Cerebellar nuclear complex (tissue), 1 donor: ENCODE results near the gene NAA40.
"Not testable (repeated sequence)": the region's sequence is repeated elsewhere in the genome, so short reads cannot be mapped to it uniquely, and the experiment has no call there.

Source experiments
- DNase-seq, 2 experiments: peaks; one replicate each; lab custom pipeline; 2025; lab: John Stamatoyannopoulos, UW

NAA40 gene

GRCh38 chr11:63939397-63939891, 642 bp downstream of the NAA40 start:
- no peak for DNase-seq

- no peak for DNase-seq
Measured at GRCh38 chr11:63940786-63941185, 2.0 kb downstream of the NAA40 start.

DNA sequence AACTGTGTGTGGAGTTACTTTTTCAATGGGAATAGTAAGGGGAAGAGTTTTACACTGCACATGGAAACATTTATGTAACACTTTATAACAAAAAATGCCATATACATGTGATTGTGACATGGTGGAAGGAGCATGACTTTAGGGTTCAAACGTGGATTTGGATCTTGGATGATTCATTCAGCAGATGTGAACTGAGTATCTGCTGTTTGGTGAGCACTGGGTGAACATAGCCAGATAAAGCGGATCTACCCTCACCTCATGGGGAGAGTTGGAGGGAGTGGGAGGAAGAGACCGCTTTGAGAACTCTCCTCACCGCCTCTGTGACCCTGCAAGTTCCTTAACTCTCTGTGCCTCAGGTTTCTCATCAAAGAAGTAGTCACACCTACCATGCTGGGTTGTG, 3.1 kb downstream of the NAA40 start:
- no peak for DNase-seq

GRCh38 chr11:63942803-63943202, 4.0 kb downstream of the NAA40 start:
- DNase-seq = no peak

DNA sequence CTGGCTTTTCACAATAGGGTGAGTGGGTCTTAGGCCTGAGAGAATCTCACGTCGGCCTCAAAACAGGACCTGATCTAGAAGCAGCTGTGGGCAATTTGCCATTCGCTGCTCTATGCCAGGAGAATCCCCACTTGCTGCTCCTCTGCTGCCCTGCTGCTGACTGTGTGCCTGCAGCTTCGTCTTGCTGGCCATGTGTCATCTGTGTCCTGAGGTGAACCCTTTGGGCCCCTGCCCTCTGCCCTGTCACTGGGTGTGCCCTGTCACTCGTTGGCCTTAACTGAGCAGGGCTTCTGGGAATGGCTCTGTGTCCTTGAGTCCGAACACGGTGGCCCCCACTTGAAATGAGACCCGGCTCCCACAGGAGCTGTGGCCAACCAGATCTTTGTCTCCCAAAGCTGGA, 6.2 kb downstream of the NAA40 start:
- no peak for DNase-seq

DNA sequence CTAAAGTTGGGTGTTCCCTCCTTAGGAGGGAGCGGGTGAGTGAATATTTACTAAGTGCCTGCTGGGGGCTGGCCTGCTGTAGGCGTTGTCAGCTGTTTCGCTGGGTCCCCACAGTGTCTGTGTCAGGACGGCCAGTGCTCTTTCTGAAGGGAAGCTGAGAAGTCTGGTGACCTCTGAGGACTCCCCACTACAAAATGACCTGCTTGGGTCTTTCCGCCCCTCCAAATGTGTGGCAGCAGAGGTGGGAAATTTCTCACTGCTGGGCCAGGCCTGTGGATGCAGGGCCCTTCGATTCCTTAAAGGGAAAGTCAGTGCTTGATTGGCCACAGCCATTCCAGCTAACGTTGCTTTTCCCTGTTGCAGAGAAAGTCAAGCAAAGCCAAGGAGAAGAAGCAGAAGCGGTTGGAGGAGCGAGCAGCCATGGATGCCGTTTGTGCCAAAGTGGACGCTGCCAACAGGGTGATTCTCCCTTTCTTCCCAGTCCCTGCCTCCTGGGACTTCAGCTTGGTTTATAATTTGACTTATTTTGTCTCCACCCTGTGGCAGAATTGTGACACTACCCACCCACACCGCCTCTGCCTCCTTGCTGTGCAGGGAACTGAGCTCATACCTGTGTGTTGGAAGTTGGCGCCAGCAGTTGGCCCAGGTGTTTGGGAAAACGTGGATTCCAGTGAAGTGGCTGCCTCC, 6.8 kb downstream of the NAA40 start:
- DNase-seq = peak in 1 of 2 experiments; percentile 66

DNA sequence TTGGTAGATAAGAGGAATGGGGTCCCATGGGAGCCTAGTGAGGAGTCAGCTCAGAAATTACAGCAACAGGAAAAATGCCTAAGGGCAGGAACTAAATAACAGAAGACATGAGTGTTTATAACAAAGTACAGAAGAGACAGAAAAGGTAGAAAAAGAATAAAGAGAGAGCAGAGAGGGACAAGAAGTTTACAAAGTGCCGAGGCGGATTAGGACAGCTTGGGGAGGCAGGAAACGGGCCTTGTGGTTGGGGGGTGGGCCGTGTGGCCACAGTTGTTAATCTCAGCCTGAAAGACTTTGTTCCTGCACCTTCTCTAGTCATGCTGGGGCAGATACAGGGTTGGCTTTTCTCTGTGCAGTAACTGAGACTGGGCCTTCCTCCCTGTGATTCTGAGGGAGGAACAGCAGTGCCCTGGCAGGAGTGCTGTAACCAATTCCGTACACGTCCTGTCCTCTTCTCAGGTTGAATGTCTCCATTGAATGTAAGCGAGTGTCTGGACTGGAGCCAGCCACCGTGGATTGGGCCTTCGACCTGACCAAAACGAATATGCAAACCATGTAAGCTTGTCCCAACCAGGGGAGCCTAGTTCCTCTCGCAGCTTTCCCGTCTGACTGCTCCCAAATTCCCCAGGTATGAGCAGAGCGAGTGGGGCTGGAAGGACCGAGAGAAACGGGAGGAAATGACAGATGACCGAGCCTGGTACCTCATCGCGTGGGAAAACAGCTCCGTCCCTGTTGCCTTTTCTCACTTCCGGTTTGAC, 13.2 kb downstream of the NAA40 start:
- DNase-seq = no peak

DNA sequence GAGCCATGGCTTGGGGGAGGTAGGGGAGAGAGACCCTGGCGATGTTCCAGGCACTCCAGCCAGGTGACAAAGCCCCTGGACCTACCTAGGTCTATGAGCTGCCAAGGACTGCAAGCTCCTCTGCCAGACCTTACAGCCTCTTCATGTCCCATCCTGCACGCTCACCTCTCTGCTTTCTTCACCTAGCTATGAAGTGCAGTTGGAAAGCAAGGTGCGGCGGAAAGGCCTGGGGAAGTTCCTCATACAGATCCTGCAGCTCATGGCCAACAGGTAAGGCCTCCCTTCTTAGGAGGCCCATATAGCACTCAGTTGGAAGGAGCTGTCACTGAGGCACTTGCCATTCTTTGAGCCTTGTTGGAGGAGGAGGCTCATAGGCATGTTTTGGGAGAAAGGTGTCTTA, 13.8 kb downstream of the NAA40 start:
- DNase-seq = no peak

DNA sequence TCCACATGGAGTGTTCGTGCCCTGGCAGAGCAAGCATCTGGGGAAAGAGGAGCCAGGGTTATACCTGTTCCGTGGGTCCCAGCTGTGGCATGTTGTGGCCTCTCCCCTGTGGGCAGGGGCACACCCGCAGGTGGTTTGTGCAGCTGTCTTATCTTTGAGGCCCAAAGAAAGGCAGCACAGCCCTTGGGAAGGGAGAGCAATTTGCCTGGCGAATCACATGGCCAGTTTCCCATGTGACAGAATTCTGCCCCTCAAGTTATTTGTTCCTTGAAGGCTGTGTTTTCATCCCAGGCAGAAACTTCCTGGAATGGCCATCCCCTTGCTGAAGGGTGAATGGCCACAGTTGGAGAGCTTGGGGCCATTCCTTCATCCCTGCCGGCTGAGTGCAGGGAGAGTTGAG, 19.2 kb downstream of the NAA40 start:
- DNase-seq = no peak

DNA sequence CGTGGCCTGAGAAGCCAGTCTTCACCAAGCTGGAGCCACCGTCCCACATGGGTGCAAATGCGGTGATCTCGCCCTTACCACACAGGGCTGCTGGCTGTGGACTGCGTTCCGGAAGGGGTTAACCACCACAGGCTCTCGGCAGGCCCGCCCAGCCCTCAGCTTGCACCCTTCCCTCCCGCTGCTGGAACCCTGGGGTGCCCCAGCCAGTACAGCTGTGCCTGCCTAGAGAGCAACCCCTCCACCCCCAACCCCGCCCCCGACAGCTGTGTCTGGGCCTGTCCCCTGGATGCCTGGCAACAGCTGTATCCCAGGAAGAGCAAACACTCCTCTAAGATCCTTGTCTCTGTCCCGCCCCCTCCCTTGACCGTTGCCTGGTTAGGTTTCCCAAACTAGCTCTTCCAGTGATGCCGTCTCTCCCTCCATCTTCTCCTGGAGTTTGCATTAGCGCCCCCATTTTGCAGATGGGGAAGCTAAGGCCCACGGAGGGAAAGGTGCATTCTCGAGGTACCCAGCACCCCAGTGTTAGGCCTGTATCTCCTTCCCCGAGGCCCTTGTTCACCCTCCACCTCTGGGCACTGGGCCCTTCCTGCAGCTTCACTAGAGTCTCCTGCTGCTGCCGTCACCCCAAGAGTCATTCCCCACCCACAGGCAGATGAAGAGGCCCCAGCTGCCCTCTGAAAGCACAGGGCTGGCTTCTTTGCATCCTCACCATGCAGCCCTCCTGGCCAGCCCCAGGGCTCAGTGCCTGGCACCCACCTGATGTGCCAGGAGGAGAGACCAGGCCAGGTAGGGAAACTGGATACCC, 23.0 kb downstream of the NAA40 start:
- DNase-seq = no peak

- not testable (repeated sequence) for DNase-seq
Measured at GRCh38 chr11:63963895-63964294, 25.1 kb downstream of the NAA40 start.

DNA sequence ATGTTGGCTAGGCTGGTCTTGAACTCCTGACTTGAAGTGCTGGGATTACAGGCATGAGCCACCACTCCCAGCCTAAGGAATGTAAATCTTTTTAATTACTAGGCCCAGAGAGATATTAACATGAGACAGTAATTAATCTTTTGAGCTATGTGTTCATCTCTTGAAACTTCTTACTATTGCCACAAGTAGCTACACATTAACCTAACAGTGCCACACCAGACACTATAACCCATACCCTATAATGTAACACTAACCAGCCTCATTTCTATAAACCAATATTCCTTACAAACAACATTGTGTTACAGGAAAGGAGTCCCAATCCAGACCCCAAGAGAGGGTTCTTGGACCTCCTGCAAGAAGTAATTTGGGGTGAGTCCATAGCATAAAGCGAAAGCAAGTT, 27.6 kb downstream of the NAA40 start:
- DNase-seq = no peak

DNA sequence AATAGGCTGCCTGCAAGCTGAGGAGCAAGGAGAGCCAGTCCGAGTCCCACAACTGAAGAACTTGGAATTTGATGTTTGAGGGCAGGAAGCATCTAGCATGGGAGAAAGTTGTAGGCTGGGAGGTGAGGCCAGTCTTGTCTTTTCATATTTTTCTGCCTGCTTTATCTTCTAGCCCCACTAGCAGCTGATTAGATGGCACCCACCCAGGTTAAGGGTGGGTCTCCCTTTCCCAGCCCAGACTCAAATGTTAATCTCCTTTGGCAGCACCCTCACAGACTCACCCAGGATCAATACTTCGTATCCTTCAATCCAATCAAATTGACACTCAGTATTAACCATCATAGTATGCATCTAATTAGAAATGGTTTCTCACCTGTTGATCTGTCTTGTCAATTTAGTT, 30.7 kb downstream of the NAA40 start:
- no peak for DNase-seq

- DNase-seq = no peak
Measured at GRCh38 chr11:63970902-63971301, 32.1 kb downstream of the NAA40 start.

- not testable (repeated sequence) for DNase-seq
Measured at GRCh38 chr11:63973912-63974258, 35.1 kb downstream of the NAA40 start.

DNA sequence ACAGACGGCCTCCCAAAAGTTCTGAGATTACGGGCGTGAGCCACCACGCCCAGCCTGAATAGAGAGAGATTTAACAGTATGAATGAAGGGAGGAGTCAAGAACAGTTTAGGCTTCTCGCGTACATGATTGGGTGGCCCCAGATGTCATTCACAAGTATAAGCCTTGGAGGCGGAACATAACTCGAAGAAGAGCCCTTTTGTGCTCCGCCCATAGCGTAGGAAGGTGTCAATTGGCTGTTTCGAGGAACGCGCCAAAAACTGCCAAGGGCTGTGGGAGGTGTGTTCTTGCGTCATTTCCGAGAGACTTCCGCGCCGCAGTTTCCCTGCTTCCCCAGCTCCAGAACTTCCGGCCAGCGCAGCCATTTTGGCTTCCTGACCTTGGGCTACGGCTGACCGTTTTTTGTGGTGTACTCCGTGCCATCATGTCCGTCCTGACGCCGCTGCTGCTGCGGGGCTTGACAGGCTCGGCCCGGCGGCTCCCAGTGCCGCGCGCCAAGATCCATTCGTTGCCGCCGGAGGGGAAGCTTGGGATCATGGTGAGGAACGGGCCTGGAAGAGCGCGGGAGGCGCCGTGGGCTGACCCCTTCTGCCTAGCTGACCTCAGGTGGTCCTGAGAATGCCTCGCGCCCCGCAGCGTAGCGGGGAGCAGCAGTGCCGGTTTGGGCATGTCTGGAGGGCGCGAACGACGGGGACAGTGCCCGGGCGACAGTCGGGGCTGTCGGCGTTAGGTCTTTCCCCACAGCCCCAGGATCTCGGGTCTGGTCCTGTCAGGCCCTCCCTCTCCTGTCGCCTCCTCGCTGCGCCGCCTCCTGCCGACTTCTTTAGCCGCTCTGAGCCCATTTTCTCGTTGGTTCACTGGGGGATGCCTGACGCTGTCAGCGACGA, 35.7 kb downstream of the NAA40 start, which contains the start of gene COX8A:
COX8A (plus strand) TSS at position 362 of the 885 bp plus-strand sequence; CDS start at position 423, 61 bp downstream.
- DNase-seq = peak; percentile 98 to 99

GRCh38 chr11:63978551-63979239, 39.9 kb downstream of the NAA40 start:
- DNase-seq = no peak

DNA sequence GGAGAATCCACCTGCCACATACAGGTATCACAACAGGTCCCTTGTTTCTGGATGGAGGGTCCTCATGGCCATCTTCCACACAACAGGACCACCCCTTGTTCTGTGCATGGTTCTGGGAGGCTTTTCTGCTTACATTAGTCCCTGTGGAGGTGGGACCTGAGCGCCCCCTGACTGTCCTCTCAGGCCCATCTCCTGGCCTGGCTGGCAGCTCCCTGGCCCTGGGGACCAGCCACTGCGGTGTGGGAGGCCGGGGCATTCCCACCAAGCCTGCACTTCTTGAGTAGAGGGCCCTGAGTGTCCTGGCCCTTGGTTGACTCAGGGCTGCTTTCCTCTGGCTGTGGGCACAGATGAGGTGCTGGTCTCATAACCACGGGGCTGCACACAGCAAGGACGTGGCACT, 40.6 kb downstream of the NAA40 start:
- no peak for DNase-seq

- DNase-seq = no peak
Measured at GRCh38 chr11:63985812-63986155, 47.0 kb downstream of the NAA40 start.

DNA sequence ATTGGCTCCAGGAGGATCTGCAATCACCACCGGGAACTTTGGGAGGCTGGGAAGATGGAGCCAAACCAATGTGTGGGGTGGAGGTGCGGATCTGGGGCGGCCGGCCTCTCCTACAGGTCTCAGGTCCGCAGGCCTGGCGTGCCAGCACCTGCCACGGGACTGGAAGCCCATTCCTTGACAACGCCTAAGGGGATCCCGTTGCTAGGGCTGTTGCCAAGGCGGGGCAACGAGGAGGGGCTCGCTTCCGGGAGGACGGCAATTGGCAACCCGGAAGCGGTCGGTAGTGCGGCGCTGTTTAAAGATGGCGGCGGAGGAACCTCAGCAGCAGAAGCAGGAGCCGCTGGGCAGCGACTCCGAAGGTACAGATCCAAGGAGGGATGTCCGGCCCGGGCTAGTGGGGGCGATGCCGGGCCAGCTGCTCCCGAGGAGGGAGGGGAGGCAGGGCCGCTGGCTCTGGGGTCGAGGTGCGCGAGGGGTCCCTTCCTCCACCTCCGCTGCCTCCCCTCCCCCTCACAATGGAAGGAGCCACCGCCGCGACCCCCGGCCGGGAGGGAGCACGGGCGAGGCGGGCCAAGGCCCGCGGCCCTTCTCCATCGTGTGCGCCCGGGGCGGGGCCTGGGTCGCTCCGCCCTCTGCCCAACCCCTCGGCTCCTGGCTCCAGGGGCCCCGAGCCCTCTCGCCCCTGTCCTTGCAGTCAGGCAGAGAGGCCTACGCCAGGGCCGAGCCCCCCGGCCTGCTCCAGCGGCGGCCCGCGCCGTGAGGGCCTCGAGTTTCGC, 47.5 kb downstream of the NAA40 start, which contains the start of gene OTUB1:
OTUB1 (plus strand) TSS at position 283 of the 776 bp plus-strand sequence; CDS start at position 302, 19 bp downstream.
- peak; percentile 54 to 84 for DNase-seq
